Astrocyte (in vitro differentiated cells and primary cell): ENCODE results near the gene SEMA4D.

Experiments
- CTCF ChIP-seq: IDR thresholded peaks from 2 replicates; pipeline ENCODE4 v1.5.1; 2011; ENCODE audit warnings: low read depth, mild to moderate bottlenecking, inconsistent platforms, low read length, moderate library complexity; ENCODE audit not compliant: insufficient read depth
- EZH2 ChIP-seq: IDR thresholded peaks from 2 replicates; pipeline ENCODE4 v1.6.1; 2012; ENCODE audit warnings: mild to moderate bottlenecking, low read length, inconsistent platforms; ENCODE audit not compliant: insufficient read depth

- TF ChIP-seq CTCF = no peak
- no peak for TF ChIP-seq EZH2
These were observed 184.1 kb downstream of the SEMA4D start for GRCh38 chr9:89313842-89314241.
